Germinal center (tissue), 1 donor: ENCODE measurements around the gene ANGPT4.

Experiments
- DNase-seq: peaks from one replicate; pipeline ENCODE4 v3.0.0; 2012; ENCODE audit warnings: mixed read lengths, low spot score

The ANGPT4 gene

DNA sequence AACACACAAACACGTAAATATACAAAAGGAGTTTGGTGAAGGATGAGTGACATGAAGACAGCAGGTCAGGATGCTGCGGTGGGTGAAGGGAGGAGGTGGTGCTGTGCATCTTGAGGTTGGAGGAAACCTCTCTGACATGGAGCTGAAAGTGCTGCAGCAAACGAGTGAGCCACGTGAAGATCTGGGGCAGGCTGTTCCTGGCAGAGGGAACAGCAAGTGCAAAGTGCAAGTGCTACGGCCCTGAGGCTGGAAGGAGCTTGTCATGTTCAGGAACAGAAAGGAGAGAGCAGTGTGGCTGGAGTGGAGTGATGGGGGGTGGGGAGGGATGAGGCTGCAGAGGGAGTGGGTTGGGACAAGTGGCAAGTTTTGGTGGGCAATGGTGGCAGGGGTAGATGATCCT lies 24.8 kb upstream of the ANGPT4 start:
- DNase-seq, result no peak

DNA sequence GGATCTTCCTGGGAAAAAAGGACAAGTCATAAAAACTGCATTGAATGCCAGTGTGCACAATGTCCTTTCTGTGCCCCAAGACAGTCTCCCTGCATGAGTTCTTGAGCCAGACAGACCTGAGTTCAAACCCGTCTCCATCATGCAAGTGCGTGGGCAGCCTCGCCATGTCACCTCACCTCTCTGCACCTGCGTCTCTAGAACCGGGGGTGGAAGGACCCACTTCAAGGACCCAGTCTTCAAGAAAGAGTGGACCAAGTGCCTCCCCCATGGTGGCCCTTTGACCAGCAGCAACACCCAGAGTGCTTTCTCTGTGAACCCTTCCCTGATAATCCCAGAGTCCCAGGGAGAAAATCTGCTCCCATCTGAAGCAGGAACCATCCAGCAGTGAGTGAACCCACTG lies 23.5 kb upstream of the ANGPT4 start:
- no peak for DNase-seq

DNA sequence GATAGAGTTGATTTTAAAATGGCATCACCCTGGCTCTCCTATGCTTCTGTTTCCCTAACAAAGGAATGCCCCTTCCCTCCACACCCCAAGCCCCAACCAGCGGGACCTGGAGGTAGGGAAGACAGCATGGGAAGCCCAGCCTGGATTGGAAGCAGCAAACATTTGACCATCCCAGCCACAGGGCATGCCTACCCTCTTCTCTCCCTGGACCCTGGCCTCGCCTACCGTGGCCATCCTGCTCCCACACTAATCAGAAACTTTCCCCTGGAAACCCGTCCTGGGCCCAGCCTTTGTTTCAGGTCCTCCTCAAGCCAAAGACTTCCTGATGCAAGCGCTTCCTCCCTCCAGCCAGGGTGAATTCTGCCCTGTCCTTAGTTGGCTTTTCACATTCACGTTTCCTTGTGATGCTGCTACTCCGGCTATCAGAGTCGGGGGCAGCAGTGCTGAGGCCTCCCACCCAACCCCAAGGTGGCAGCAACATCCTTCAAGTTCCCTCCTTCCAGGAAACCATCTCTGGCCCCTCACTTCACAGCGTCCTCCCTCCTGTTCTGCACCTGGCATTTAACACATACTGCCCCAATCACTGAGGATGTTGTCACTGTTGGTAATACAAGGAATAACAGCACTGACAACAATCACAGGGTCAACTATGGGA lies 18.2 kb upstream of the ANGPT4 start:
- DNase-seq, result no peak

DNA sequence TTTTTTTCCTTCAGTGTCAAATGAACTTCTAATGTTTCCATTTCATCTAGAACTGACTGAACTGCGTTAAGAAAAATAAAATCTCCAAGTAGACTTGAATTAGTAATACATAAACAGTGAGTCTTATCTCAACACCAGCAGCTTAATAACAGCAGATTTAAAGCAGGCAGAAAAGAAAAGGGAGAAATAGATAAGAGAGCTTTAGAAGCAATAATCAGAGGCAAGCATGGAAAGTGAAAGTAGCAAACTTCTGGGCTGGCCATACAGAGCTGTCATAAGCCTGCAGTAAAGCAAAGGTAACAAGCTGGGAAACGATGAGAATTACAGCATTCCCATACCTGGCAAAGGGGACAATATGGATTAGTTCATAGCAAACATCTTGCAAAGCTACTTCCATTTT lies 16.9 kb upstream of the ANGPT4 start:
- DNase-seq, result no peak

DNA sequence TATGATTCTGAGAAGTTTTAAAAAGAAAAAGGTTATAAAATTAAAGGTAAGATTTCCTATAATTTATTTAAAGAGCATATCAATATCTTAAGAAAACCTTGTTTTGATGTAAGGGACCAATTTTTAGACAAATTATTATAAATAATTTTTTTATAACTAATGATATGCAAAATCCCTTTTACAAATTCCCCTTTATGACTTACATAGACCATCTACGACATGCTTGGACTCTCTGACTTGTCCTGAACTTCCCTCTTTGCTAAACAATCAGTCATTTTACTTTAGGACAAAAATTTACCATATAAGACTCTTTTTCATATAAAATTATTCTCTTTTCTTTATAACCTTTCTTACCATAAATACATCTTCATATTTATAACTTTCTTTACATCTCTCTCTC lies 15.3 kb upstream of the ANGPT4 start:
- DNase-seq, result no peak

DNA sequence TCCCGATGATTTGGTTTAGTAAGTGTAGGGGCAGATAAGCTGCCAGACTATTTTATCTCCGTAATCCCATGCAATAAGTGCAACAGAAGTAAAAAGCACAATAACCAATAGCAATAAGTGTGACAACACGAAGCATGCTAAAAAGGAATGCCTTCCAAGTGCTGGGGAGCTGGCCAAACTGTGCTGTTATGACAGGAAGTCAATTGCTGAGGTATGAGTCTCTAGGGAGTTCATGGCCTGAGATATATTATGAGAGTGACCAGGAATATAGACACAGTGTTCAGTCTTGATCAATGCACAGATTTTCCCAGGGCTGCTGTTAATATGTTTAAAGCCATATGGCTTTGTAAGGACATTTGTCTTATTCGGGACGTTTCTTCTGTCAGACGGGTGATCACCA lies 10.5 kb upstream of the ANGPT4 start:
- DNase-seq, result no peak

DNA sequence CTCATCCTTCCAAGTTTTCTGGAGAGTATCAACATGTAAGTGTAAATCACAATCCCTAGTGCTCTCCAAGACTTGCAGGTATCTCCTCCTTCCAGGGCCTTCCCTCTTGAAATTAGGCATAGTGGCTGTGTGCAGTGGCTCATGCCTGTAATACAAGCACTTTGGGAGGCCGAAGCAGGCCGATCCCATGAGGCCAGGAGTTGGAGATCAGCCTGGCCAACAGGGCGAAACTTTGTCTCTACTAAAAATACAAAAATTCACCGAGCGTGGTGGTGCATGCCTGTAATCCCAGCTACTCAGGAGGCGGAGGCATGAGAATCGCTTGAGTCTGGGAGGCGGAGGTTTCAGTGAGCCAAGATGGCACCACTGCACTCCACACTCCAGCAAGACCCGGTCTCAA lies 9.4 kb upstream of the ANGPT4 start:
- no peak for DNase-seq

DNA sequence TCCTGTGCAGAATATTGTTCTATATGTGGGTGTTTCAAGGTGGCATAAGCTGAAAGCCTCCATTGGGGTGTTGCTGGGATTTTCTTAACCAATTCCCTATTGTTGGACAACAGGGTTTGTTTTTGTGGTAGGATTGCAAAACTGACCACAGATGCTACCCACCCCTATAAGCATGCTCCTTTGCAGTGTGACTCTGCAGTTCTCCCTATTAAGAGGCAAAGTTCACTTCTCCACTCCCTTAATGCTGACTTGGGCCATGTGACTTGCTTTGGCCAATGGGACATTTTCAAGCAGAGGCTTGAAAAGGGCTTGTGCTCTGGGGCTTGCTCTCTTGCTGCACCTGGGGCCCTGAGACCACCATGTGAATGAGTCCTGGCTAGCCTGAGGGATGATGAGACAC lies 8.5 kb upstream of the ANGPT4 start:
- DNase-seq, result no peak

DNA sequence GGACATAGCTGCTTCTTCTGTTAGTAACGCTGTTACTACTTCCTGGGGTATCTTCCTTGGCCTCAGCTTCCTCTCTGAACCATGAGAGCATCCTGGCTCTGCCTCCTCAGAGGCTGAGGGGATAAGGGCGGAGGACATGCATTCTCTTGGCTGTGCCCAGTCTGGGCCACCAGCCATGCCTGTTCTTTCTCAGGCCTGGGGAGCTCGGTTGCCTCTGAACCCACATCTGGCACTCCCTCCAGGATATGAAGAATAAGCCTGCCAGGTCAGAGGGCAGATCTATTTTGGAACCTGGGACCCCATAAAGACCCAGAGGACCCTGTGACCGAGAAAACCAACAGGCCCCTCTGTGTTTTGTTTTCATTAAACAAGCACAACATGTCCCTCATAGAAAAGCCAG lies 6.6 kb upstream of the ANGPT4 start:
- no peak for DNase-seq

DNA sequence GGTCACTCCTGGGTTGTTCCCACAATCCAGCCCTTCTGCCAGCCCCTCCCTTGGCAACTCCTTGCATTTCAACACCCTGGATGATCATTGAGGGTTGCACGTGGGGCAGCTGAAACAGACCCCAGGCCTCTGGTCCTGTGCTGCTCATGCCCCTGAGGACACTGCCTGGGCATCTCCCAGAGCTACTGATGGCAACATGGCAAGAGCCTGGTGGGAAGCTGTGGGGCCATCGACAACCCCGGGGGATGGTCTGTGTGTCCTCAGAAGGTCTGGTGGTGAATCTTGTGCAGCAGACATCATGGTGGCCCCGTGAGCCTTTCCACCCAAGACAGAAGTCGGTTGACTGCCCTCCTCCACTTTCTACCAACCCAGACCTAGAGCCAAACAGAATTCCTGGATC lies 4.9 kb upstream of the ANGPT4 start:
- DNase-seq, result no peak

DNA sequence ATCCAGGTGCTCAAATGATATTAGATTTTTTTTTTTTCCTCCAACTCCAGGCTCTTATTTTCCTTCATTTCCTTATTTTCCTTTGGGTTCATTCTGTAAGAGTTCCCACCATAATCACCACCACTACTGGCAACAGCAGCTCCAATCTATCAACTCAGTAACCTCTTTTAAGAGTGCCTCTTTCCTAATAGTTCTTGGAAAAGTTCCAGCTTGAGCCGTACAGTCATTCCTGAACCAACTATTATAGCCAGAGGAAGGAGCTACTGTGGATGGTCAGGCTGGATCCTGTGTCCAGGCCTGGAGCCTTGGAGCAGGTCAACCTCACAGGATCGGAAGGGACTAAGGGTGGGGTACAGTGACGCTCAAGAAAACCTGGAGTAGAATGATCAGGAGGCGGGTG lies 4.2 kb upstream of the ANGPT4 start:
- no peak for DNase-seq

DNA sequence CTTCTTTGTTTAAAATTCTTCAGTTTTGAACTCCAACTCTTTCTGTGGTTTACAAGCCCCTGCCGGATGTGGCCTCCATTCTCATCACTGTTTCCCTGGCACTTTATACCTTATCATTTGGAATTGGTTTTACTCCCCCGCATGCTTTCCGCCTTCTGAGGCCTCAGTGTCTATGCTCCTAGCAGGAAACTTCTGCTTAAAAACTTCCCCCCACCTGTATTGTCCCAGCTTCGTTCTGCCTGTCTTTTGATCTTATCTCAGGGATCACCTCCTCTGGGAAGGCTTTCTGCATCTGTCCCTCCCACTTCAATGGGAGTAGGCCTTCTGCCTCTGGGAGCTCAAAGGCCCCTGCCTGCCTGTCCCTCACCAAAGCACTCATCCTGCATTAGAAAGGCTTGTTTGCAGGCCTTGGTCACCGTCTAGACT lies 3.4 kb upstream of the ANGPT4 start:
- DNase-seq, result no peak

DNA sequence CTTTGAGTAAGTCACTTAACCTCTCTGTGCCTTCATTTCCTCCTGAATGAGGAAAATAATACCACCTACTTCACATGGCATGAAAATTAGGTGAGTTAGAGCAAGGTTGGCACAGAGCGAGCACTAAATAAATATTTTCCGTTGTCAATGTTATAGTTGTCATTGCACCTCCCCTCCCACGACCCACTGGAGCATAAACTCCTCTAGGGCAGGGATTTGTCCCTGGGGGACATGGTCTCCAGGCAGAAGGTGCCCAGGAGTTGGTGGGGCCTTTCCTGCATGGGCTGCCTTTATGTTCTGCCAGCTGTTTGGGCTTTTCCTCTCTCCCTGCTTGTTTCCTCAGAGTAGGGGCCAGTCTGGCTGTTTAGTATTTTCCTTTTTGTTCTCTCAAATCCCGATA lies 1.3 kb upstream of the ANGPT4 start:
- DNase-seq, result no peak

DNA sequence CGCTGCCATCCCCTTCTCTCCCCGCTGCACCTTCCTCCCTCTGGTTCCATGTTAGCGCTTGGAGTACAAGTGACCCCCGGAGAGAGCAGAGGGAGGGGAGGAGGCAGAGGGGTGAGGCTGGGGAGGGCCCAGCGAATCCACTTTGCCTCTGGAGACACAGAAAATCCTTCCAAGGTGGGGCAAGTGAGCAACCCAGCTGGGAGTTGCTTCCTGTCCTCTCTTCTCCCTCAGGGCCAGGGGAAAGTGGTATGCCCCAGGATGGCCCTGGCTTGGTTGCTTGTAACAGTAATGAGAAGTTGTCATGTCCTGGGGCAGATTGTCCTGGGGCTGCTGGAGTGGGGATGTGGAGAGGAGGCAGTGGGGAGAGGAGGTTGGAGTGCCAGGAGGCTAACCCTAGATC lies 691 bp upstream of the ANGPT4 start:
- DNase-seq, result no peak

DNA sequence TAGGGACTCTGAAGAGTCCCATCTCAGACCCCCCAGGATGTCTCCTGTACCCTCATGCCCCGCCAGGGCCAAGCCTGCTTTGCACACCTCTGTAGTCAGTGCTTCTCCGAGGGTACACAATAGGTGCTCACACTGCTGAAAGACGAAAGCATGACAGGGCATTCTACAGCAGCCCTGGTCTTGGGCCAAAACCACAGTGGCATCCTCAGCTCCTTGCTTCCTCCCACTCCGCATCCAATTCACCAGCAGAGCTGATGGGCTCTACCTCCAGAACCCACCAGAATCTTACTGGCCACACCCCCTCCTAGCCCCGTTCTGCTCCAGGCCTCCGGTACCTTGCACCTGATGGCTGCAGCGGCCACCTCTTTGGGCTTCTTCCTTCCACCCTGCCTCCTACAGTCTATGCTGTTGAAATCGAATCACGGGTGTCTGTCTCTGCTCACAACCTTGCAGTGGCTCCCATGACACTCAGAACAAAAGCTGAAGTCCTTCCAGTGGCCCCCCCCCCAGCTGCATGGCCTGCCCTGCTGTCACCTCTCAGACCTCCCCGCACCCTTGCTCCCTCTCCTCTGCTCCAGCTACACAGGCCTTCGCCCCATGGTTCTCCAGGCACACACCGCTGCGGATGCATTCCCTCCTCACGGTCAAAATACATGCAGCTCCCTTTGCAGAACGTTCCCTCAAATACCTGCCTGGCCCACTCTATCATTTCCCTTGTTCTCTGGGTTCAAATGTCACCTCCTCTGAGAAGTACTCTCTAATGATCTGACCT lies 1.2 kb downstream of the ANGPT4 start:
- DNase-seq, result no peak

DNA sequence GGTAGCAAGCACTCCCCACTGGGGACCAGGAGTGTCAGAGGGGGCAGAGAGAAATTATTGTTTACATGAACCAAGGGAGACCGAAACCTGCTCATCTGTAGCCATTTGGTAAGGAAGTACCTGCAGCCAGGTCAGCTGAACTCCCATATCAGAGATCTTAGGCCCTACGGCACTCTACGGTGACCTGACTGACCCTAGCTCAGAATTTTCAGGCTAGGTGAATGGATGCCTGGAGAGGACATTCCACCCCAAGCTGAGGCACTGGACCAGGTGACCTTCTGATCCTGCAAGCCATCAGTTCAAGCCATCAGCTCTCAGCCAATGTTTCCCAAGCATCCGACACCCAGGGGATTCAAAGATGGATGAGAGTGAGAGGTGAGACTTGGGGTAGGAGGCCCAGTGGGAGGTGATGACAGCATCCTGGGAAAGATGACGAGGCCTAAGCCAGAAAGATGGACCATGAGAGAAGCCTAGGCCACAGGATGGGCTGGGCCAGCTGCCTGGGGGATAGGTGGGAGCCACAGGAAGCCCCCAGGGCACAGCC lies 2.8 kb downstream of the ANGPT4 start:
- no peak for DNase-seq

DNA sequence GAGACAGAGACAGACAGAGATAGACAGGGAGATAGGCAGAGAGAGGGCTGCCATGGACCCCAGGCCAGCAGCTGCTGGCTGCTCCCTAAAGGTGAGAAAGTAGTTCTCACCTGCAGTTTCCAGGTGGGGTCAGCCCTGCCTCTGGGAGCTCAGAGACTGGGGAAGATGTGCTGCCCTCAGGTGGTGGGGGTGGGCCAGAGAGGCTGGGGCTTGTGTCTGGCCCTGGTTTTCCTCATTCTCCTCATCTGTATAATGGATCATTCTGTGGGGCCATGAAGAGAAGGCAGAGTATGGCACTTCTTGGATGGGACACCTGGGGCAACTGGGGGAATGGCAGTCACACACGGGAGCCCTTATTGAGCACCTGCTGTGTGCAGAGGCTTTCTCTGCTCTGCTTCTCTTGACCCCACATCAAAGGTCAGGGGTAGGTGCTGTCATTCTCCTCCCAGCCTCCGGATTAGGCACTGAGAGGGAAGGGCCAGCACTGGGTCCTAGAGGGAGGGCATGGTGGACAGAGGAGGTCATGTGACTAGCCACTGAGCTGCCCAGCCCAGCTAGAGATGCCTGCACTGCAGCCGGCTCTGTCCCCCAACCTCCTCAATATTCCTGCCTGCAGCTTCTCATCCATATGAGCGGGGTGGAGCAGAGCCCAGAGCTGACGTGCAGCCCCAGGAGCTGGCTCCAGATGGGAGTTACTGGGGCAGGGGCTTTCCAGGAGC lies 4.1 kb downstream of the ANGPT4 start:
- DNase-seq, result no peak

DNA sequence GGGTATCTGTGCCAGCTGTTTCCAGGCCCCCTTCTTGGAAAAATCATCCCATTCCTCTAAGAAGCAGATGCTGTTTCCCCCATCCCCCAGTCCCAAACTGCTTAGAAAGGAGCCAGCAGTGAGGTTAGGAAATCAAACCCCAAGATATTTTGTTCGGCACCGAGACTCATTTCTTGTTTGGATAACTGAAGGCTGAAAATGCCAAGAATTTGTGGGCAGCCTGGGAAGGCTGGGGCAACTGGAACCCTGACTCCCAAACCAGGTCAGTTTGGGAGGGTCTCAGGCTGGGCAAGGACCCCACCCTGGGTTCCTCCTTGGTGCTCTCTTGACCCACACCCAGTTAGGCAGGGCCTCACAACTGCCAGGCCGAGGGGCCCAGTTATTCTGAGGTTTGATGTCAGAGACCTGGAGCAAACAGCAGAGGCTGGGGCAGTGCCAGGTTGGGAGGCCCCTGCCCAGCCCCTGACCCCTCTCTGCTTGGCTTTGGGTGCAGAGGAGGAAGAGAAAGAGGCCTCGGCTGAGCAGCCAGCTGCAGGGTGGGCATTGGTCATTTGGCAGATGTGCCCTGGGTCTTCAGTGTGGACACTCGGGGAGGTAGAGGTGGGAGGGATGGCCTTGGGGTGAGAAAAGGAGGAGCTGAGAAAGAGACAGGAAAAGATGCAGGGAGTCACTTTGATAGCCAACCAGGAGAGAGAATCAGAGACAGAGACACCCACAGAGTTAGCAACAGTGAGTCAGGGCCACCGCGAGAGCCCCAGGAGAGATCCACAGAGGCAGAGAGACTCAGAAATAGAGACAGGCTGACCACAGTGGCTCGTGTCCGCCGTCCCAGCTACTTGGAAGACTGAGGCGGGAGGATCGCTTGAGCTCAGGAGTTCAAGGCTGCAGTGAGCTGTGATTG lies 5.0 kb downstream of the ANGPT4 start:
- DNase-seq, result no peak

DNA sequence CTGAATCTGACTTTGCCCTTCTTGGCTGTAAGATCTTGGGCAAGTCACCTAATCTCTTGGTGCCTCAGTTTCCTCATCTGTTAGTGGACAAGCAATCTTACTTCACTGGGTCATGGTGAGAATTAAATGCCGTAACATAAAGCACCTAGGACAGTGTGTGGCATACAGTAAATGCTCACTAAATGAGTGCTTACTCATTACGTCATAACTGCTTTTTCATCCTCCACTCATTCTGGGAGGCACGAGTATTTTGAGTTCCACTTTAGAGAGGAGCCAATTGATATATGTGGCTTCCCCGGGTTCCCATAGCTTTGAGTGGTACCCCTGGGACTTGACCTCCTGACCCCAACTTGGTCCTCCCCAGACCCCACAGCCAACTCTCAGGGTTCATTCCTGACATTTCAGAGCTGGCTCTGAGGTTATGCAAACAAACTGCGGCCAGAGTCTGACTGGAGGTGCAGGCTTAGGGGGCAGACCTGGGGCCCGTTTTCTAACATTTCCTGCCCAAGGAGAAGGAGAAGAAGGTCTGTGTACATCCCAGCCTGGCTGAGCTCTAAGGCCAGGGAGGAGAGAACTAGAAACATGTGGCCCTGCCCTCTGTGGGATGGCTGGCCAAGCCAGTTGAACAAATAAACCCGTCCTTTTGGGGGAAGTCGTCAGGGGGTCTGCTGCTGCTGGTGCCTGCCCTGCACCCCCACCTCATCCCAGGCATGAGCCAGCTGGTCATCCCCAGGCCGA lies 5.8 kb downstream of the ANGPT4 start:
- no peak for DNase-seq

DNA sequence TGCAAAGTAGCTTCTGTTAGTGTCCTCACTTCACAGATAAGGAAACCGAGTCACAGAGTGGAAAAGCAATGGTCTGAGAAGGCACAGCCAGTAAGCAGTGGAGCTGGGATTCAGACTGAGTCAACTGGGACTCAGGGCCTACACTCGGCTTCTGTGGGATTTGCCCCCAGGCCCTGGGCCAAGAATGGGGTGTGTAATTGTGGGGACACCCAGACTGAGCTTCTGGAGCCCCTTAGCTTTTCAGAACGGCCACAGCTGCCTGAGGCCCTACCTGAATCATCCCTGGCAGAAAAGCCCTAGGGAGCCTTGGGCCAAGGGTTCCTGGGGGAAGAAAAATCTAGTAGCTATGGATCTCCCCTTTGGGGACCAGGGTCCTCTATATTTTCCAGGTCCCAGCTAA lies 6.5 kb downstream of the ANGPT4 start:
- no peak for DNase-seq

DNA sequence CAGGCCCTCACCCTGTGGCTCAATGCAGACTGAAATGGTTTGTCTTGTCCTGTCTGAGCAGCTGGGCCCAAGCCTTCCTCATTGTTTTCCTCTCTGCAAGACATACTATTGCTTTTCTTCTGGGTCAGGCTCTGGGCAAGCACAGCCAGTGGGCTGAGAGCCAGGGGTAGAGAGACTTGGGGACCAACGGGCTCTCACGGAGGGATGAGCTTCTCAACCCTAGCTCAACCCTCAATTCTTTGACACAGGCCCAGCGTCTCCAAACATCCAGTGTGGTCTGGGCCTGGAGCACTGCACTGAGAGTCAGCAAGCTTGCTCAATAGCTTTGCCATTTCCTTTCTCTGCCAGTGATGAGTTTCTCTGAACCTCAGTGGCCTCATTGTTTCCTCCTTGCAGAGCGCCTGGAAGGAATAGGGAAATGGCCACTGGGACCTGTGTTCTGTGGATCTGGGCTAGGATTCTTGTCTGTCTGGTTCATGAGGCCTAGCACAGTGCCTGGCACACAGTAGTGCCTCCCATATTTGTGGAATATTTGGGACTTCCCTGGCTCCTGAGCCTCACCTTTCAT lies 9.3 kb downstream of the ANGPT4 start:
- DNase-seq, result no peak
